Measurements from ENCODE around the gene HOXD10. TPM values are rescaled to one million over a fixed set of nuclear protein-coding genes. Genes with fewer than 3 reads are reported as not detected.
A peak's percentile ranks its signal among the peaks of the same experiment; 100 is the strongest.

Gene HOXD10
- total RNA-seq, 1 donor from 2014 or later, result not detected

DNA sequence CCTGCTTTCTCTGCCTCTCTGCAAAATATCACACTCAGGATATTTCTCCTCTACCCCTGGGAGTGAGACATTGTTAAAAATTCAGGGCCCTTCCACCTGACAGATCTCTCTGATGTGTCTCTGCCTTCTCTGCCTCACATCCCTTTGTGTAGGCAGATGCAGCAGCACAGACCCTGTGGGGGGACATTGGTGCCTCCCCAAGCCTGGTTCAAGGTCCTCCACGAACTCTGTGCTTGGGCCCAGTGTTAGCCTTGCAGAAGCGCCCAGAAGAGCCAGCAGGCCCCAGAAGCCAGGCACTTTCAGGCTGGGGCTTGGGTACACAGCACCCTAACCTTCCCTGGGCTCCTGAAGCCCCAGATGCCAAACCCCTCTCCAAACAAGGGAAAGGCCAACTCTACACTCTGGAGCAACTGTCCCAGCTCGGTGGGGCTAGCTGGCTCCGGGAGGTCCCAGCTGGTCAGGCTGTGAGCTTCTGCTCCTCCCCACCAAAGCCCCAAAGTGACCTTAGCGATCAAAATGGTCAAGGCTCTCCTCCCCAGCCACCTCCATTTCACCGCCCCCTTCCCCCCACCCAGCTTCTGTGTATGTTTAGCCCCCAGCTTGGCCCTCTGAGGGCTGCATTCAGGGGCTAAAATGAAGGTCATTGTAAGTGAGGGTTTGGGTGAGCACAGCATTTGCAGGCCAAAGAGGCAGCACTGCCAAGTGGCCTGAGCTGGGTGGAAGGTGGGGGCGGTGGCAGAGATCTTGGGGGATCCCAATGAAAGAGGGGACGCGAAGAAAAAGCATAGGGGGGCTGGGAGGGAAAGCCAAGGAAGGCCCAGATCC is 8.6 kb downstream of the HOXD10 start:
- peak in 1 of 2 donors; percentile 53 for DNase-seq (ENCODE audit: low spot score in 2 of 2)
- TF ChIP-seq, protein P1, sequence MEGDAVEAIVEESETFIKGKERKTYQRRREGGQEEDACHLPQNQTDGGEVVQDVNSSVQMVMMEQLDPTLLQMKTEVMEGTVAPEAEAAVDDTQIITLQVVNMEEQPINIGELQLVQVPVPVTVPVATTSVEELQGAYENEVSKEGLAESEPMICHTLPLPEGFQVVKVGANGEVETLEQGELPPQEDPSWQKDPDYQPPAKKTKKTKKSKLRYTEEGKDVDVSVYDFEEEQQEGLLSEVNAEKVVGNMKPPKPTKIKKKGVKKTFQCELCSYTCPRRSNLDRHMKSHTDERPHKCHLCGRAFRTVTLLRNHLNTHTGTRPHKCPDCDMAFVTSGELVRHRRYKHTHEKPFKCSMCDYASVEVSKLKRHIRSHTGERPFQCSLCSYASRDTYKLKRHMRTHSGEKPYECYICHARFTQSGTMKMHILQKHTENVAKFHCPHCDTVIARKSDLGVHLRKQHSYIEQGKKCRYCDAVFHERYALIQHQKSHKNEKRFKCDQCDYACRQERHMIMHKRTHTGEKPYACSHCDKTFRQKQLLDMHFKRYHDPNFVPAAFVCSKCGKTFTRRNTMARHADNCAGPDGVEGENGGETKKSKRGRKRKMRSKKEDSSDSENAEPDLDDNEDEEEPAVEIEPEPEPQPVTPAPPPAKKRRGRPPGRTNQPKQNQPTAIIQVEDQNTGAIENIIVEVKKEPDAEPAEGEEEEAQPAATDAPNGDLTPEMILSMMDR (IDR thresholded peaks at IDR 0.05), result no peak
- intact Hi-C loops (cut with DNase I), result loop anchor here (5.0 to 10.0 kb wide), 5 partner anchors 43 to 1210 kb away; partner anchors contain the start of gene EVX2
- Histone ChIP-seq H3K4me3 (no peak overlapping the region), H3K27ac (no peak overlapping the region), H3K9me3 (no peaks in the 10 kb centered on the region), H3K36me3 (no peaks in the 10 kb centered on the region), H3K4me1 (peaks cover 11 to 14% of the 10 kb centered on the region in 2 donors), H3K27me3 (peaks cover 8% of the 10 kb centered on the region)

DNA sequence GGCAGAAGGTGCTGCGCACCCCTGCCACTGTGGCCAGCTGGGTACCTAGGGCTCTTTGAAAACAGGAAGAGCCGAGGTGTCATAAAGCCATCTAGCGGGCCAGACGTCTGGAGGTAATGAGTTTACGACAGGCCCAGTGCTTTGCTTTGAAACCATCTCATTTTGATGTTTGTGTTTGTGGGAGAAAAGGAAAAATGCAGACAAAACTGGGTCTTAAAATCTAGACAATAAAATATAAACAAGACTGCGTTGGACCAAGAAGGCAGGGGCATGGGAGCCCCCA is 9.1 kb downstream of the HOXD10 start:
- peak in 1 of 2 donors; percentile 3 for DNase-seq (ENCODE audit: low spot score in 2 of 2)
- no peak overlapping the region for H3K27ac ChIP-seq
- H3K4me1 ChIP-seq, result peaks cover 11 to 14% of the 10 kb centered on the region in 2 donors
- no peak overlapping the region for H3K4me3 ChIP-seq
- peaks cover 5% of the 10 kb centered on the region for H3K27me3 ChIP-seq
- intact Hi-C loops (cut with DNase I), result loop anchor here (2.0 to 10.0 kb wide), 5 partner anchors 527 to 1209 kb away; no protein-coding TSS in a partner anchor
- TF ChIP-seq, protein P1 (IDR thresholded peaks at IDR 0.05), result no peak
- H3K36me3 ChIP-seq, result no peaks in the 10 kb centered on the region
- H3K9me3 ChIP-seq, result no peaks in the 10 kb centered on the region

DNA sequence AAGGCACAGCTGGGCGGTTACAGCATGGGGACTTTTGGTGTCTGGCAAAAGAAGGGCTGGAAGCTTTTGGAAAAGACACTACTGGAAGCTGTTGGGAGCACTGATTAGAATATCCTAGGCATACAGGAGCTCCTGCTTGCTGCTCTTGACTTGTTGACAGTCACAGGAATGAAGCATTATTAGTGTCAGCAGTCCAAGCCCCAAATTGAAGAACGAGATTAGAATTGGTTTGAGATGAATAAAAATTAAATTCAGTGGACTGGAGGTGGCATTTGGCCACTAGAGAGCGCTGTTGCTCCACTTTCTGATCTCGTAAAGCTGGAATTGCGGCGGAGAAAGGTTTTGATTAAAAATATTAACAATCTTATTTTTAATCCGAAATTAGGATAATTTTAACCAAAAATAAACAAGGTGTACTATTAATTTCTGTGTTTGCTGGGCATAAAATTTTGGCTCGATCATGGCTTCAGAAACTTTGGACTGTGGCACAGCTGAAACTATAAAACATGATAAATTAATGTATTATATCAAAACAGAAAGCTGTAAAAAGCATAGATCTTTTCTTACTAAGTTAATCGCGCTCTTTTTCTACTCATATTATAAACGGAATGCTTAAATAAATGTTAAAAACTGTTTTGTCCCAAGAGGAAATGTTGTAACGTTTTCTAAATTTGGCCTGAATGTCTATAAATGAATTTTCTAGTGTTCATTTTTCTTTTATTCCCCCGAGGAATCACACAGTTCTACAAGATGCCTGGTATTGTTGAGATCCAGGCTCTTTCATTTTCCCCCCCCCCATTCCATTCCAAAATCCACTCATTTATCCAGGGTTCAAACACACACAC is 10.6 kb downstream of the HOXD10 start:
- Histone ChIP-seq H3K4me1 (peaks cover 10 to 17% of the 10 kb centered on the region in 2 donors), H3K4me3 (no peak overlapping the region), H3K36me3 (no peaks in the 10 kb centered on the region), H3K27ac (no peak overlapping the region), H3K27me3 (no peaks in the 10 kb centered on the region), H3K9me3 (no peaks in the 10 kb centered on the region)
- intact Hi-C loops (cut with DNase I), result loop anchor here (1.0 to 10.0 kb wide), 6 partner anchors 511 to 1208 kb away; no protein-coding TSS in a partner anchor
- TF ChIP-seq, protein P1 (IDR thresholded peaks at IDR 0.05), result peak; percentile 78 to 89 (median 86)
- DNase-seq (ENCODE audit: low spot score in 2 of 2), result peak in 1 of 2 donors; percentile 81

DNA sequence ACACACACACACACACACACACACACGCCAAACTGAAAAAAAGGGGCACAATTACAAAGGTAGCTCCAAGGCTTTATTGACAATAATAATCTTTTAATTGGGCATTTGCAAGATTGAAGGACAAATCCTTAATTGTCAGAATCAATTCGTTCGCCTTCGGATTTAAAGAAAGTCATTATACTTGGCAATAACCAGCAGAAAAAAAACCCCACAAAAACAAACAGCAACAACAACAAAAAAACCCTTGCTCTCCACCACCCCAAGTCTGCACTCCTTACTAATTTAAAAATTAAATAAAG is 11.1 kb downstream of the HOXD10 start:
- Histone ChIP-seq H3K27ac (no peak overlapping the region), H3K36me3 (no peaks in the 10 kb centered on the region), H3K27me3 (no peaks in the 10 kb centered on the region), H3K9me3 (no peaks in the 10 kb centered on the region), H3K4me3 (no peak overlapping the region), H3K4me1 (peaks cover 5 to 12% of the 10 kb centered on the region in 2 donors)
- DNase-seq (ENCODE audit: low spot score in 2 of 2), result no peak
- intact Hi-C loops (cut with DNase I), result loop anchor here (1.0 to 10.0 kb wide), 6 partner anchors 511 to 1207 kb away; no protein-coding TSS in a partner anchor
- TF ChIP-seq, protein P1 (IDR thresholded peaks at IDR 0.05), result no peak

DNA sequence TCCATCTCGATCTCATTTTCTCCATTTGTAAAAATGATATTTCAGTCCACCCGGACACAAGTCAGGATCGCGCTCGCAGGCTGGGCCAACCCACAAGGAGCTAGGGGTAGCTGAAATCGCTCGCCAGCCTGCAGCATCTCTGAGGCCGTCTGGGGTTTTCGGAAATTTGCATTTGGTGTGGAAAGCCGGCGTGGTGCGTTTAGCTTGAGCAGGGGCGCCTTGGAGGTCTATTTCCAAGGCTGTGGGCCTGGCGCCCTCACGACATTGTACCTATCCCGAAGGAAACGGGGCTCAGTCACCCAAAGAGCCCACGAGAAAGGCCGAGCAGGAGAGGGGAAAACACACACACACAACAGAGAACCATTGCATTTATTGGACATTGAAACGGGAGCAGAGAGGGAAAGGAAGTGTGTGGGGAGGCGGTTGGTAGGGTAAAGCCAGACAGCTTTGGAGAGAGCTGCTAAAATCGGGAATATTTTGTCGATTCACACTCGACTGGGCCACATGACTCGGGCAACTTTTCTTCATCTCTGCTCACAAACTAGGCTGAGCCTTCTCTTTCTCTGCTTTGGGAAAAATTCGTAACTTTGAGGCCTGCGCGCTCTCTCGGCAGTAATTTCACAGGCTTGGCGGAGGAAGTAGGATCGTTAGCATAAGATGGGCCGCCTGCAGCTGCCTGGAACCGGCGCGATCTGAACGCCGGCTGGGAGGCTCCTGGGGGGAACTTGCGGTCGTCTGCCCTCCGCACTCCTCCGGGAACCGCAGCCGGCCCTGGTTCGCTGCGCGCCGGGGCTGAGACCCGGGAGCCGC is 11.8 kb downstream of the HOXD10 start:
- TF ChIP-seq, protein P1 (IDR thresholded peaks at IDR 0.05), result no peak
- Histone ChIP-seq H3K4me1 (peaks cover 0 to 6% of the 10 kb centered on the region in 2 donors), H3K27me3 (no peaks in the 10 kb centered on the region), H3K9me3 (no peaks in the 10 kb centered on the region), H3K4me3 (peak overlapping the region; percentile 61 to 88), H3K27ac (peak overlapping the region; percentile 89 to 96), H3K36me3 (no peaks in the 10 kb centered on the region)
- intact Hi-C loops (cut with DNase I), result loop anchor here (5.0 to 10.0 kb wide), 4 partner anchors 684 to 1206 kb away; no protein-coding TSS in a partner anchor
- DNase-seq (ENCODE audit: low spot score in 2 of 2), result peak in 1 of 2 donors; percentile 63

Measured in ascending aorta (tissue), 2 donors.